Mesendoderm (in vitro differentiated cells): ENCODE data around the gene SLC23A1. TPM values are rescaled to one million over a fixed set of nuclear protein-coding genes. Genes with fewer than 3 reads are reported as not detected.

Experiments
- DNase-seq: peaks from one replicate; pipeline ENCODE4 v3.0.0; 2013
- H2AK5ac ChIP-seq: 2 replicates; pipeline ENCODE4 v1.6.1; 2013; ENCODE audit warnings: low read length, inconsistent platforms
- H2BK120ac ChIP-seq: 2 replicates; pipeline ENCODE4 v1.6.1; 2013; ENCODE audit warnings: low read depth, mild to moderate bottlenecking, low read length, moderate library complexity, mixed read lengths
- H2BK15ac ChIP-seq: replicated peaks from 2 replicates; pipeline ENCODE4 v1.6.1; 2013; ENCODE audit warnings: low read depth, mild to moderate bottlenecking, moderate library complexity
- H2BK5ac ChIP-seq: 2 replicates; pipeline ENCODE4 v1.6.1; 2013; ENCODE audit warnings: low read length, inconsistent platforms
- H3K18ac ChIP-seq: 2 replicates; pipeline ENCODE4 v1.6.1; 2013; ENCODE audit warnings: mild to moderate bottlenecking, low read length, mixed read lengths
- H3K23ac ChIP-seq: one replicate; pipeline ENCODE4 v1.6.1; 2013; ENCODE audit warnings: low read length
- H3K27ac ChIP-seq: 2 replicates; pipeline ENCODE4 v1.5.1; 2013; ENCODE audit warnings: low read depth, mild to moderate bottlenecking, inconsistent platforms, low read length, moderate library complexity
- H3K27me3 ChIP-seq: 2 replicates; pipeline ENCODE4 v1.6.1; 2013; ENCODE audit warnings: low read length, control low read depth, mild to moderate bottlenecking, inconsistent platforms; ENCODE audit not compliant: insufficient read depth, poor library complexity
- H3K36me3 ChIP-seq: 2 replicates; pipeline ENCODE4 v1.6.1; 2013; ENCODE audit warnings: low read length, inconsistent platforms; ENCODE audit not compliant: control insufficient read depth, insufficient read depth
- H3K4ac ChIP-seq: one replicate; pipeline ENCODE4 v1.6.1; 2013; ENCODE audit warnings: low read depth, mild to moderate bottlenecking, low read length, moderate library complexity
- H3K4me1 ChIP-seq: 2 replicates; pipeline ENCODE4 v1.6.1; 2013; ENCODE audit warnings: low read depth, low read length, inconsistent platforms; ENCODE audit not compliant: control insufficient read depth
- H3K4me2 ChIP-seq: 2 replicates; pipeline ENCODE4 v1.6.1; 2013; ENCODE audit warnings: low read length
- H3K4me3 ChIP-seq: 2 replicates; pipeline ENCODE4 v1.5.1; 2013; ENCODE audit warnings: mild to moderate bottlenecking, low read length
- H3K56ac ChIP-seq: one replicate; pipeline ENCODE4 v1.6.1; 2013; ENCODE audit warnings: low read length
- H3K79me1 ChIP-seq: 2 replicates; pipeline ENCODE4 v1.6.1; 2013; ENCODE audit warnings: low read length, inconsistent platforms
- H3K79me2 ChIP-seq: 2 replicates; pipeline ENCODE4 v1.6.1; 2013; ENCODE audit warnings: mild to moderate bottlenecking, low read length; ENCODE audit not compliant: control insufficient read depth, insufficient read depth
- H3K9ac ChIP-seq: 2 replicates; pipeline ENCODE4 v1.6.1; 2013; ENCODE audit warnings: low read length, inconsistent platforms
- H4K5ac ChIP-seq: one replicate; pipeline ENCODE4 v1.6.1; 2013; ENCODE audit warnings: low read length
- H4K8ac ChIP-seq: one replicate; pipeline ENCODE4 v1.6.1; 2013; ENCODE audit warnings: low read depth, mild to moderate bottlenecking, control low read depth, low read length, moderate library complexity
- WGBS: extraction: QIAGEN DNeasy Blood & Tissue Kit; methylation state at CpG from one replicate; pipeline ENCODE4 v1.1.7; 2013; ENCODE audit warnings: low lambda C conversion rate, missing lambda C conversion rate; ENCODE audit not compliant: insufficient coverage; ENCODE audit errors: extremely low coverage; 5-methylcytosine and 5-hydroxymethylcytosine counted together
- polyA plus RNA-seq, 2 experiments: library from polyadenylated mRNA; stranded (reverse); fragments of 200-250 nt; gene quantifications; one replicate each; pipeline ENCODE4 v1.2.3, GENCODE V29; 2013

The SLC23A1 gene
- not detected for polyA plus RNA-seq (2013, experiment 1 of 2)
- polyA plus RNA-seq (2013, experiment 2 of 2): not detected

DNA sequence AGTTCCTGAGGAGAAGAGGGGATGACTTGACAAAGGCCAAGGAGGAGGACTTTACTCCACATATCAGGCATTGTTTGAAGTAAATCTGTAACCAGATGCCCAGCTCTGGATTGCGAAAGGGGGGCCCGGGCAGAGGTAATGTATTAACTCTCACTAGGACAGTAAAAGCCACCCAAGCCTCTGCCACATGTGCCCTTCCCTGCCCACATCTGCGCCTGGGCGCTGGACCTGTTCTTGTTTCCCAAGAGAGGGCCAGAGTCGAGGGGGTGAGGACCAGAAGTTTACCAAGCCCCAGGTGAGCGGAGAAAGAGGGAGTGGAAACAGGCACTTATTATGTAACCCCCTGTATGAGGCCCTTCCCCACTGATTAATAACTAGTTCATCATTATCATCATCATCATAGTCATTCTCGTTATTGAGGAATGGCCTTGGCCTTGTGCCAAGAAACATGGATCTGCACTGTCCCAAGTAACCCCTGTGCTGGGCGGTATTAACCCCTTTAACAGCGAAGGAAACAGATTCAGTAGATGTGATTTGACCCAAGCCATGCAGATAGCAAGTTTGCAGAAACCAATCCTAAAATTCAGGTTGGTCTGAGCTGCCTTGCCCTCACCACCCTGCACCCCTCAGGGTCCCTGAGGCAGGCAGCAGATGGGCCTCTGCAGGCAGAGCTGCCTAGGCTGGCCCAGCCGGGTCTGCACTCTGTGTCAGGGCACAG is at the start of gene SLC23A1:
Gene SLC23A1, minus strand, starts transcription at position 23 of the 718 bp plus-strand sequence. CDS start 44 bp downstream, outside the sequence.
- no peak within 1 kb of the TSS for H4K8ac ChIP-seq
- H2AK5ac ChIP-seq: no peak within 1 kb of the TSS
- peaks cover 3% of the 10 kb centered on the region for H3K4me1 ChIP-seq
- H4K5ac ChIP-seq: no peak within 1 kb of the TSS
- no peak within 1 kb of the TSS for H2BK120ac ChIP-seq
- no peaks in the 10 kb centered on the region for H3K79me2 ChIP-seq
- H3K23ac ChIP-seq: no peak within 1 kb of the TSS
- no CpG with 5 or more reads among the region's 10 CpGs for WGBS
- no peak within 1 kb of the TSS for H3K4ac ChIP-seq
- H3K36me3 ChIP-seq: no peaks in the 10 kb centered on the region
- H3K27me3 ChIP-seq: no peaks in the 10 kb centered on the region
- H3K18ac ChIP-seq: no peak within 1 kb of the TSS
- no peak within 1 kb of the TSS for H2BK5ac ChIP-seq
- no peak within 1 kb of the TSS for H3K4me3 ChIP-seq
- H3K27ac ChIP-seq: no peak within 1 kb of the TSS
- DNase-seq: no peak
- H3K79me1 ChIP-seq: no peaks in the 10 kb centered on the region
- H3K4me2 ChIP-seq: no peak within 1 kb of the TSS
- H2BK15ac ChIP-seq: no peak within 1 kb of the TSS
- no peak within 1 kb of the TSS for H3K9ac ChIP-seq
- peak within 1 kb of the TSS; percentile 42 for H3K56ac ChIP-seq

DNA sequence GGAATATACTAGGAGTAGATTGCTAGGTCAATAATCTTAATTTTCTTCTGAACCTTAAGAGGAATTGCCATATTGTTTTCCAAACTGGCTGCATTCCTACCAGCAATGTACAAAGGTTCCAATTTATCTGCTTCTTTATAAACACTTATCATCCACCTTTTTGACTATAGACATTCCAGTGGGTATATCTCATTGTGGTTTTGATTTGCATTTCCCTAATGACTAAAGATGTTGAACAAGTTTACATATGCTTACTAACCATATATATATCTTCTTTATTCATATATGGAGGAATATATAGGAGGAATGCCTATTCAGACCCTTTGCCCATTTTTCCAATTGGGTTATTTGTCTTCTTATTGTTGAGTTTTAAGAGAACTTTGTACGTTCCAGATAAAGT is 48.6 kb upstream of the SLC23A1 start:
- no peak overlapping the region for H3K4me2 ChIP-seq
- H3K4ac ChIP-seq: no peak overlapping the region
- H4K5ac ChIP-seq: no peak overlapping the region
- H3K4me3 ChIP-seq: no peak overlapping the region
- H2BK120ac ChIP-seq: no peak overlapping the region
- H4K8ac ChIP-seq: no peak overlapping the region
- H3K4me1 ChIP-seq: no peaks in the 10 kb centered on the region
- DNase-seq: no peak
- no peaks in the 10 kb centered on the region for H3K27me3 ChIP-seq
- WGBS: no CpG with 5 or more reads among the region's 1 CpG
- no peaks in the 10 kb centered on the region for H3K79me1 ChIP-seq
- no peak overlapping the region for H3K27ac ChIP-seq
- H2BK5ac ChIP-seq: no peak overlapping the region
- no peak overlapping the region for H3K56ac ChIP-seq
- H2AK5ac ChIP-seq: no peak overlapping the region
- H3K79me2 ChIP-seq: no peaks in the 10 kb centered on the region
- H2BK15ac ChIP-seq: no peak overlapping the region
- H3K18ac ChIP-seq: no peak overlapping the region
- H3K23ac ChIP-seq: no peak overlapping the region
- H3K36me3 ChIP-seq: no peaks in the 10 kb centered on the region
- no peak overlapping the region for H3K9ac ChIP-seq

DNA sequence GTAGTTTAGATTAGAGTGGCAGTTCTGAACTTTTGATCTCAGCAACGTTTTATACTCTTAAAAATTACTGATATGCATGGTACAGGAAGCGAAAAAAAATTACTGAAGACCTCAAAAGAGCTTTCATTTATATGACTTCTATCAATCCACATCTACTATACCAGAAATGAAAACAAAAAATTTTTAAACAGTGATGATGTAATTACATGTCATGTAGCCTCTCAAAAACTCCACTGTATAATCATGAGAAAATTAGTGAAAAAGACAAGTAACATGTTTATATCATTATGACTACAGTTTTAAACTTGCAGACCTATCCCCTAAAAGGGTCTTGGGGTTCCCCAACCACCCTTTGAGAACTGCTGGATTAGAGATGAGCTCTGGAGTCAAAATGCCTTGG is 46.9 kb upstream of the SLC23A1 start:
- Histone ChIP-seq H3K23ac (no peak overlapping the region), H2BK120ac (no peak overlapping the region), H3K9ac (no peak overlapping the region), H4K8ac (no peak overlapping the region), H2BK15ac (no peak overlapping the region), H3K79me1 (no peaks in the 10 kb centered on the region), H3K27me3 (no peaks in the 10 kb centered on the region), H3K4me1 (no peaks in the 10 kb centered on the region), H3K4ac (no peak overlapping the region), H3K56ac (no peak overlapping the region), H4K5ac (no peak overlapping the region), H3K36me3 (no peaks in the 10 kb centered on the region), H3K4me3 (no peak overlapping the region), H2BK5ac (no peak overlapping the region), H3K79me2 (no peaks in the 10 kb centered on the region), H3K27ac (no peak overlapping the region), H2AK5ac (no peak overlapping the region), H3K18ac (no peak overlapping the region), H3K4me2 (no peak overlapping the region)
- no peak for DNase-seq
- no CpG with 5 or more reads among the region's 2 CpGs for WGBS

DNA sequence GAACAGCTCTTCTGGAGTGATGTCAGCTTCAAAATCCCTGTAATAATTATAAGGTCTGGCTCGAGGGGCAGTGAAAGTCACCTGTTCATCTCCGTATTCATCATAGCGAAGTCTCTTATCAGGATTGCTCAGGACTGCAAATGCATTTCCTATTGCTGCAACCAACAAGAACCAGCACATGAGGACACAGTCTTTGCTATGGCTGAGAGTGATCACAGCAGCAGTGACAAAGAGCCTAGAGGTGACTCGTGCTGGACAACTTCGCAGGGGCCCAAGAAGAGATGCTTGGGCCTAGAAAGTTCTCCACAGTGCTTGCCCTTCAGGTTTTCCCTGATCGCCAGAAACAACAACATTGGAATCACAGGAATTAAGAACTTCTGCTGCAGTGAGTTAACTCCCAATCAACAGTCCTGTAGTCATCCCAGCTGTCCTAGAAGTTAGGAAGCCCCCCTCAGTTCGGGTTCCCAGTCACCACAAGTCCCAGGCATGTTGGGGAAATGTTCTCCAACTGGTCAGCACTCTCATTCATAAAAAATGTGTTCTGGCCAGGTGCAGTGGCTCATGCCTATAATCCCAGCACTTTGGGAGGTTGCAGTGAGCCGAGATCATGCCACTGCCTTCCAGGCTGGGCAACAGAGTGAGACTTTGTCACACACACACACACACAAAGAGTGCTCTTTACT is 43.2 kb upstream of the SLC23A1 start:
- H2AK5ac ChIP-seq: no peak overlapping the region
- H3K36me3 ChIP-seq: no peaks in the 10 kb centered on the region
- H2BK5ac ChIP-seq: no peak overlapping the region
- no peak overlapping the region for H3K56ac ChIP-seq
- no peak overlapping the region for H3K18ac ChIP-seq
- H3K27ac ChIP-seq: no peak overlapping the region
- DNase-seq: no peak
- H3K4ac ChIP-seq: no peak overlapping the region
- H4K5ac ChIP-seq: no peak overlapping the region
- no peaks in the 10 kb centered on the region for H3K4me1 ChIP-seq
- H3K27me3 ChIP-seq: no peaks in the 10 kb centered on the region
- H2BK15ac ChIP-seq: no peak overlapping the region
- no peak overlapping the region for H3K4me2 ChIP-seq
- no peaks in the 10 kb centered on the region for H3K79me1 ChIP-seq
- H2BK120ac ChIP-seq: no peak overlapping the region
- H3K9ac ChIP-seq: no peak overlapping the region
- H4K8ac ChIP-seq: no peak overlapping the region
- H3K79me2 ChIP-seq: no peaks in the 10 kb centered on the region
- H3K23ac ChIP-seq: no peak overlapping the region
- H3K4me3 ChIP-seq: no peak overlapping the region
- no CpG with 5 or more reads among the region's 8 CpGs for WGBS

DNA sequence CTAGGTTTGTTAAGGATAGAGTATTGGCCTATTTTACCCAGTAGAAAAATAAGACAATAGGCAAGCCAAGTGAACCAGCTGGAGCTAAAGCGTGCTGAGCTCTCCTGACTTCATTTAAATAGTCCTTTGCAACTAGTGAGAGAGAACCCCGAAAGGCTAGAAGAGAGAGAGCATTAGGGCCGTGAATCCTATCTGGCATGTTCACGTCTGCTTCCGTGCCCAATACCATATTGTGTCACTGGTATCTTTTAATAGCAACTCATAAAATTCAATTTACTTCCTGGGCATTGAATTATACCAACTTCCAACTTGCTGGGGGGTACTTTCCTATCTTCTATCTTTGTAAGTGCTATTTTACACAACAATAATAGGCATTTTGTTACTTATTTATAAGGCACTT is 42.4 kb upstream of the SLC23A1 start:
- Histone ChIP-seq H2BK15ac (no peak overlapping the region), H3K18ac (no peak overlapping the region), H3K9ac (no peak overlapping the region), H2BK5ac (no peak overlapping the region), H3K4me3 (no peak overlapping the region), H4K5ac (no peak overlapping the region), H4K8ac (no peak overlapping the region), H3K4ac (no peak overlapping the region), H2AK5ac (no peak overlapping the region), H3K36me3 (no peaks in the 10 kb centered on the region), H3K27ac (no peak overlapping the region), H3K4me2 (no peak overlapping the region), H2BK120ac (no peak overlapping the region), H3K4me1 (no peaks in the 10 kb centered on the region), H3K27me3 (no peaks in the 10 kb centered on the region), H3K56ac (no peak overlapping the region), H3K23ac (no peak overlapping the region), H3K79me2 (no peaks in the 10 kb centered on the region), H3K79me1 (no peaks in the 10 kb centered on the region)
- no peak for DNase-seq
- no CpG with 5 or more reads among the region's 5 CpGs for WGBS
